H9 (cell line): Measurements from ENCODE around the gene GFER. TPM values are rescaled to one million over a fixed set of nuclear protein-coding genes. Genes with fewer than 3 reads are reported as not detected.

ENCODE experiments used
- DNase-seq: peaks from one replicate; pipeline ENCODE4 v3.0.0-alpha.2; 2017
- H2AFZ ChIP-seq: one replicate; pipeline ENCODE4 v1.6.1; 2013; ENCODE audit warnings: mild to moderate bottlenecking, low read length, control low read depth, moderate library complexity
- H2AK5ac ChIP-seq: 2 replicates; pipeline ENCODE4 v1.6.1; 2013; ENCODE audit warnings: low read length, control low read depth, mixed read lengths; ENCODE audit not compliant: insufficient read length
- H2BK120ac ChIP-seq: one replicate; pipeline ENCODE4 v1.6.1; 2013; ENCODE audit warnings: low read depth, mild to moderate bottlenecking, low read length, control low read depth, inconsistent platforms; ENCODE audit not compliant: poor library complexity, severe bottlenecking
- H2BK12ac ChIP-seq: 2 replicates; pipeline ENCODE4 v1.6.1; 2013; ENCODE audit warnings: low read length, control low read depth, mixed read lengths, low read depth; ENCODE audit not compliant: insufficient read length
- H2BK15ac ChIP-seq: 2 replicates; pipeline ENCODE4 v1.6.1; 2013; ENCODE audit warnings: low read depth, low read length, control low read depth
- H2BK20ac ChIP-seq: one replicate; pipeline ENCODE4 v1.6.1; 2013; ENCODE audit warnings: low read depth, mild to moderate bottlenecking, low read length, control low read depth, inconsistent platforms; ENCODE audit not compliant: poor library complexity, severe bottlenecking
- H2BK5ac ChIP-seq: 2 replicates; pipeline ENCODE4 v1.6.1; 2013; ENCODE audit warnings: low read length, control low read depth, mixed read lengths; ENCODE audit not compliant: insufficient read length
- H3K14ac ChIP-seq: 2 replicates; pipeline ENCODE4 v1.6.1; 2013; ENCODE audit warnings: low read length, control low read depth; ENCODE audit not compliant: insufficient read depth
- H3K18ac ChIP-seq: 2 replicates; pipeline ENCODE4 v1.6.1; 2013; ENCODE audit warnings: low read depth, mild to moderate bottlenecking, mixed read lengths, low read length, control low read depth; ENCODE audit not compliant: insufficient read length
- H3K23ac ChIP-seq: 2 replicates; pipeline ENCODE4 v1.6.1; 2013; ENCODE audit warnings: low read length, control low read depth, mixed read lengths, low read depth; ENCODE audit not compliant: insufficient read length
- H3K23me2 ChIP-seq: 2 replicates; pipeline ENCODE4 v1.6.1; 2013; ENCODE audit warnings: low read depth, mild to moderate bottlenecking, mixed read lengths, low read length, control low read depth; ENCODE audit not compliant: insufficient read length, poor library complexity, severe bottlenecking
- H3K27ac ChIP-seq: 2 replicates; pipeline ENCODE4 v1.5.1; 2013; ENCODE audit warnings: low read length, control low read depth, mixed read lengths, low read depth; ENCODE audit not compliant: insufficient read length
- H3K27me3 ChIP-seq: 2 replicates; pipeline ENCODE4 v1.6.1; 2013; ENCODE audit warnings: low read length, control low read depth, inconsistent platforms; ENCODE audit not compliant: insufficient read depth
- H3K4ac ChIP-seq: 2 replicates; pipeline ENCODE4 v1.6.1; 2013; ENCODE audit warnings: low read depth, mild to moderate bottlenecking, control low read depth, inconsistent platforms, low read length, moderate library complexity
- H3K4me1 ChIP-seq: 2 replicates; pipeline ENCODE4 v1.6.1; 2013; ENCODE audit warnings: low read length, control low read depth, inconsistent platforms; ENCODE audit not compliant: insufficient read depth
- H3K4me2 ChIP-seq: 2 replicates; pipeline ENCODE4 v1.6.1; 2013; ENCODE audit warnings: low read length, control low read depth, mixed read lengths; ENCODE audit not compliant: insufficient read length, insufficient read depth
- H3K56ac ChIP-seq: 2 replicates; pipeline ENCODE4 v1.6.1; 2013; ENCODE audit warnings: low read depth, mild to moderate bottlenecking, mixed read lengths, low read length, control low read depth; ENCODE audit not compliant: insufficient read length
- H3K79me1 ChIP-seq: 2 replicates; pipeline ENCODE4 v1.6.1; 2013; ENCODE audit warnings: low read depth, mild to moderate bottlenecking, moderate library complexity, low read length, control low read depth, inconsistent platforms; ENCODE audit not compliant: insufficient read depth, poor library complexity, severe bottlenecking
- H3K79me2 ChIP-seq: 2 replicates; pipeline ENCODE4 v1.6.1; 2013; ENCODE audit warnings: low read length, control low read depth, inconsistent platforms; ENCODE audit not compliant: insufficient read depth
- H3K9ac ChIP-seq: 2 replicates; pipeline ENCODE4 v1.6.1; 2013; ENCODE audit warnings: low read length, control low read depth, mixed read lengths; ENCODE audit not compliant: insufficient read length; ENCODE audit errors: extremely low read depth
- H3K9me3 ChIP-seq: one replicate; pipeline ENCODE4 v1.6.1; 2013; ENCODE audit warnings: low read depth, low read length, inconsistent platforms; ENCODE audit not compliant: control insufficient read depth
- H3T11ph ChIP-seq: one replicate; pipeline ENCODE4 v1.6.1; 2013; ENCODE audit warnings: mild to moderate bottlenecking, low read length, control low read depth, inconsistent platforms
- H4K20me1 ChIP-seq: one replicate; pipeline ENCODE4 v1.6.1; 2013; ENCODE audit not compliant: control insufficient read depth, insufficient read length, insufficient read depth
- H4K5ac ChIP-seq: 2 replicates; pipeline ENCODE4 v1.6.1; 2013; ENCODE audit warnings: low read depth, mild to moderate bottlenecking, mixed read lengths, low read length, control low read depth; ENCODE audit not compliant: insufficient read length
- H4K8ac ChIP-seq: replicated peaks from 2 replicates; pipeline ENCODE4 v1.6.1; 2013; ENCODE audit warnings: low read length, control low read depth, mixed read lengths, low read depth; ENCODE audit not compliant: insufficient read length
- H4K91ac ChIP-seq: 2 replicates; pipeline ENCODE4 v1.6.1; 2013; ENCODE audit warnings: low read depth, mild to moderate bottlenecking, moderate library complexity, mixed read lengths, low read length, control low read depth; ENCODE audit not compliant: insufficient read length
- H3K27ac Mint-ChIP-seq, 3 experiments: 2 replicates in 2 of 3; 3 replicates in 1 of 3; pipeline ENCODE4 v1.8.0; 2020 to 2021; ENCODE audit warnings: mixed read lengths in 3 of 3, mild to moderate bottlenecking in 1 of 3, moderate library complexity in 1 of 3
- H3K27me3 Mint-ChIP-seq: 2 replicates; pipeline ENCODE4 v1.8.0; 2021; ENCODE audit warnings: low read depth, mild to moderate bottlenecking, moderate library complexity, mixed read lengths
- H3K36me3 Mint-ChIP-seq, 3 experiments: 2 replicates in 2 of 3; 3 replicates in 1 of 3; pipeline ENCODE4 v1.8.0; 2020 to 2021; ENCODE audit warnings: low read depth in 3 of 3, mixed read lengths in 3 of 3; ENCODE audit not compliant: insufficient read depth in 1 of 3
- H3K4me1 Mint-ChIP-seq, 2 experiments: 2 replicates each; pipeline ENCODE4 v1.8.0; 2020; ENCODE audit warnings: mixed read lengths in 2 of 2
- H3K4me3 Mint-ChIP-seq, 2 experiments: 2 replicates in 1 of 2; 3 replicates in 1 of 2; pipeline ENCODE4 v1.8.0; 2020 to 2021; ENCODE audit warnings: mild to moderate bottlenecking in 2 of 2, mixed read lengths in 2 of 2, moderate library complexity in 1 of 2
- H3K9me3 Mint-ChIP-seq, 2 experiments: 2 replicates in 1 of 2; 3 replicates in 1 of 2; pipeline ENCODE4 v1.8.0; 2020; ENCODE audit warnings: mild to moderate bottlenecking in 2 of 2, mixed read lengths in 2 of 2, moderate library complexity in 1 of 2
- WGBS: extraction: QIAGEN DNeasy Blood & Tissue Kit; methylation state at CpG from one replicate; pipeline ENCODE4 v1.1.7; 2013; ENCODE audit warnings: missing lambda C conversion rate, low lambda C conversion rate, mixed read lengths; ENCODE audit not compliant: insufficient read length; ENCODE audit errors: extremely low coverage; 5-methylcytosine and 5-hydroxymethylcytosine counted together
- total RNA-seq: library from RNA; stranded (reverse); gene quantifications from 2 replicates; pipeline ENCODE4 v1.2.1, GENCODE V29; 2021
- TF ChIP-seq, protein P1 (sequence below): fragments of 200-600 bp; sonication (generic); conservative IDR thresholded peaks from 3 replicates; pipeline ENCODE4 v1.8.0; 2021; ENCODE audit warnings: antibody characterized with exemption, mild to moderate bottlenecking

The GFER gene
- total RNA-seq, 1 experiment from 2014 or later: 49.1 TPM

DNA sequence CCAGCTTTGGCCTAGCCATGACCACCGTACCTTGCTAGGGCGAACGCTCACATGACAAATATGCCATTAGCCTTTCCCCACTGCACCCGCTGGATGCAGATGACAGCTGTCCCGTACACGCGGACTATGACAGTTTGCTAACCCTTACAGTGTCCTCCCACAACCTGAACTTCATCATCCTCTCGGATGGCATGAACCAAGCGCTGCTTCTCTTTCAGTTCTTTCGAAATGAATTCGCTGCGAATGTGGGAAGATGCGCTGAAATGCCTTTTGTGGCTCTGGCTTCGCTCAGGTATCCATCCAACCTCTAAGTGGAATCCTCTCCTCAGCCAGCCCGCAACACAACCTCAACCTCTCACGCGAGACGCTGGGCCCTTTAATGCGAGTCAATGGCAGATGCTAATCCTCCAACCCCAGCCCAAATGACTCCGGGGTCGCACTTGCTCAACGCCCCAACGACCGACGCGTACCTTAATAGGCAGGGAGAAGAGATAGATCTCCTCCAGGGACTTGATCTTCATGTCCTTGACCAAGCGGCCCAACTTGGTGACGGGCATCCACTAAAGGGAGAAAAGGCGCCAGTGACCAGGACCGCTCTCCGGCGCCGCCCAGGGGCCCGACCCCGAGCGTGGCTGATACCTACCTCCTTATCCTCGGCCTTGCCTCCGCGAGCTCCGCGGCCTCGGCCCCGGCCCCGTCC is 20.0 kb upstream of the GFER start:
- Histone ChIP-seq H2BK15ac (no peak overlapping the region), H3K14ac (peak overlapping the region; percentile 95), H3K79me1 (no peaks in the 10 kb centered on the region), H2BK120ac (no peak overlapping the region), H3K4me1 (no peaks in the 10 kb centered on the region), H3T11ph (no peak overlapping the region), H4K20me1 (no peaks in the 10 kb centered on the region), H3K18ac (peak overlapping the region; percentile 41), H4K8ac (peak overlapping the region; percentile 17), H2AFZ (no peak overlapping the region), H3K23ac (peak overlapping the region; percentile 42), H3K23me2 (peaks cover 22% of the 10 kb centered on the region), H2BK5ac (no peak overlapping the region), H3K9ac (peak overlapping the region; percentile 100), H4K91ac (no peak overlapping the region), H3K4me2 (peak overlapping the region; percentile 100), H4K5ac (no peak overlapping the region), H3K27me3 (no peaks in the 10 kb centered on the region), H3K56ac (peak overlapping the region; percentile 84), H3K79me2 (peaks cover 18% of the 10 kb centered on the region), H2BK12ac (no peak overlapping the region), H3K9me3 (no peaks in the 10 kb centered on the region), H2AK5ac (no peak overlapping the region), H3K27ac (peak overlapping the region; percentile 59), H2BK20ac (no peak overlapping the region), H3K4ac (no peak overlapping the region)
- DNase-seq: no peak
- TF ChIP-seq, protein P1, sequence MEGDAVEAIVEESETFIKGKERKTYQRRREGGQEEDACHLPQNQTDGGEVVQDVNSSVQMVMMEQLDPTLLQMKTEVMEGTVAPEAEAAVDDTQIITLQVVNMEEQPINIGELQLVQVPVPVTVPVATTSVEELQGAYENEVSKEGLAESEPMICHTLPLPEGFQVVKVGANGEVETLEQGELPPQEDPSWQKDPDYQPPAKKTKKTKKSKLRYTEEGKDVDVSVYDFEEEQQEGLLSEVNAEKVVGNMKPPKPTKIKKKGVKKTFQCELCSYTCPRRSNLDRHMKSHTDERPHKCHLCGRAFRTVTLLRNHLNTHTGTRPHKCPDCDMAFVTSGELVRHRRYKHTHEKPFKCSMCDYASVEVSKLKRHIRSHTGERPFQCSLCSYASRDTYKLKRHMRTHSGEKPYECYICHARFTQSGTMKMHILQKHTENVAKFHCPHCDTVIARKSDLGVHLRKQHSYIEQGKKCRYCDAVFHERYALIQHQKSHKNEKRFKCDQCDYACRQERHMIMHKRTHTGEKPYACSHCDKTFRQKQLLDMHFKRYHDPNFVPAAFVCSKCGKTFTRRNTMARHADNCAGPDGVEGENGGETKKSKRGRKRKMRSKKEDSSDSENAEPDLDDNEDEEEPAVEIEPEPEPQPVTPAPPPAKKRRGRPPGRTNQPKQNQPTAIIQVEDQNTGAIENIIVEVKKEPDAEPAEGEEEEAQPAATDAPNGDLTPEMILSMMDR: no peak
- Mint-ChIP-seq H3K4me3 (peak overlapping the region; percentile 95 to 97), H3K9me3 (peaks cover 0 to 3% of the 10 kb centered on the region in 2 experiments; a peak in 2 of 5 replicates), H3K36me3 (peaks cover 27 to 39% (median 33%) of the 10 kb centered on the region in 3 experiments), H3K27ac (peak overlapping the region; percentile 72 to 97 (median 94)), H3K4me1 (peaks cover 29 to 47% of the 10 kb centered on the region in 2 experiments), H3K27me3 (peaks cover 8% of the 10 kb centered on the region)
- no CpG with 5 or more reads among the region's 44 CpGs for WGBS
